ENCODE data around the gene PICK1.

DNA sequence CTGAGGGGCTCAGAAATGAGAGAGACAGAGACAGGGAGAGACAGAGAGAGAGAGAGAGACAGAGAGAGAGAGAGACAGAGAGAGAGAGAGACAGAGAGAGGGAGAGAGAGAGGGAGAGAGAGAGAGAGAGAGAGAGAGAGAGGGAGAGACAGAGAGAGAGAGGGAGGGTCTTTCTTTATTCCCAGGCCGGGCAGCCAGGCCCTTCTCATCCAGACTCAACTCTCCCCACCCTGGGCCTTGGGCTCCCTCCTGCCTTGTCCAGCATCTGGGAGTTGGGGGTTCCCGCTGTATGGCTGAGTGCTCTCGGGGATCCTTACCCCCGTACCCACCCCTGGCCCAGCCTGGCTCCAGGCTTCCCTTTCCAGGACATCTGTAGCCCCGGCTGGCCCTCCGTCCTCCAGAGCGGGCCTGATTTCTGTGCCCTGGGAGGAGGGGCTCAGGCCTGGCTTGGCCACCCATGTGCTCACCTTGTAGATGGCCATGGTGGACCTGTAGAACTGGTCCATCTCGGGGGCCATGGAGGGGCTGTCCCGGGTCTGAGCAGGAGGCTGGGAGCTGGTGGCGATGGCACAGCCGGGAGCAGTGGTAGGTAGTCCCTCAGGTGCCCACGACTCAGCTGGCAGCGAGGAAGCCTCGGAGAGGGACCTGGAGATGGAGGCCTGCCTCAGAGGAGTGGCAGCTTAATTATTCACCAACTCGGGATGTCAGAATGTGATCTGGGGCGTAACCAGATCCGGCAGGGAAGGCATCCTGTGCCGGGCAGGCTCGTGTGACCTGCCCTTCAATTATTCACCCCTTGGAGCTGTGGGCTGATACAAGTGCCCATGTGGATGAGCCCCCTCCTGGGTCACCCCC lies 53.0 kb downstream of the PICK1 start, which contains the start of gene BAIAP2L2:
- TF ChIP-seq, protein P1, sequence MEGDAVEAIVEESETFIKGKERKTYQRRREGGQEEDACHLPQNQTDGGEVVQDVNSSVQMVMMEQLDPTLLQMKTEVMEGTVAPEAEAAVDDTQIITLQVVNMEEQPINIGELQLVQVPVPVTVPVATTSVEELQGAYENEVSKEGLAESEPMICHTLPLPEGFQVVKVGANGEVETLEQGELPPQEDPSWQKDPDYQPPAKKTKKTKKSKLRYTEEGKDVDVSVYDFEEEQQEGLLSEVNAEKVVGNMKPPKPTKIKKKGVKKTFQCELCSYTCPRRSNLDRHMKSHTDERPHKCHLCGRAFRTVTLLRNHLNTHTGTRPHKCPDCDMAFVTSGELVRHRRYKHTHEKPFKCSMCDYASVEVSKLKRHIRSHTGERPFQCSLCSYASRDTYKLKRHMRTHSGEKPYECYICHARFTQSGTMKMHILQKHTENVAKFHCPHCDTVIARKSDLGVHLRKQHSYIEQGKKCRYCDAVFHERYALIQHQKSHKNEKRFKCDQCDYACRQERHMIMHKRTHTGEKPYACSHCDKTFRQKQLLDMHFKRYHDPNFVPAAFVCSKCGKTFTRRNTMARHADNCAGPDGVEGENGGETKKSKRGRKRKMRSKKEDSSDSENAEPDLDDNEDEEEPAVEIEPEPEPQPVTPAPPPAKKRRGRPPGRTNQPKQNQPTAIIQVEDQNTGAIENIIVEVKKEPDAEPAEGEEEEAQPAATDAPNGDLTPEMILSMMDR (IDR thresholded peaks at IDR 0.05; ENCODE audit: low read depth, low read length) = no peak
- TF ChIP-seq MYC (IDR thresholded peaks at IDR 0.05; ENCODE audit: low read depth, low read length) (no peak), POLR2A (IDR thresholded peaks at IDR 0.05; ENCODE audit: extremely low read depth, insufficient read length) (no peak)
- TF ChIP-seq, protein P2, sequence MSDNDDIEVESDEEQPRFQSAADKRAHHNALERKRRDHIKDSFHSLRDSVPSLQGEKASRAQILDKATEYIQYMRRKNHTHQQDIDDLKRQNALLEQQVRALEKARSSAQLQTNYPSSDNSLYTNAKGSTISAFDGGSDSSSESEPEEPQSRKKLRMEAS (IDR thresholded peaks at IDR 0.05; ENCODE audit: low read depth, low read length) = no peak

Data from NB4 (cell line).